Activated CD4-positive, alpha-beta T cell treated with anti-CD3 and anti-CD28 coated beads, Interleukin-2, amount 50 U/mL, for 24 hours (primary cell): Measurements from ENCODE around the gene CHN2.

Experiments
- DNase-seq, 2 donors: peaks; one replicate each; pipeline ENCODE4 v3.0.0-alpha.2; 2020; ENCODE audit warnings: low read depth in 1 of 2, low spot score in 1 of 2

The CHN2 gene

GRCh38 chr7:29458933-29459332 is 264.4 kb downstream of the CHN2 start:
- DNase-seq = no peak

GRCh38 chr7:29459589-29459988 is 265.0 kb downstream of the CHN2 start:
- no peak for DNase-seq

- no peak for DNase-seq
Observed at GRCh38 chr7:29461996-29462395, 267.4 kb downstream of the CHN2 start.

GRCh38 chr7:29463504-29464158 is 269.1 kb downstream of the CHN2 start:
- no peak for DNase-seq

- no peak for DNase-seq
Observed at GRCh38 chr7:29464753-29465152, 270.2 kb downstream of the CHN2 start.

DNA sequence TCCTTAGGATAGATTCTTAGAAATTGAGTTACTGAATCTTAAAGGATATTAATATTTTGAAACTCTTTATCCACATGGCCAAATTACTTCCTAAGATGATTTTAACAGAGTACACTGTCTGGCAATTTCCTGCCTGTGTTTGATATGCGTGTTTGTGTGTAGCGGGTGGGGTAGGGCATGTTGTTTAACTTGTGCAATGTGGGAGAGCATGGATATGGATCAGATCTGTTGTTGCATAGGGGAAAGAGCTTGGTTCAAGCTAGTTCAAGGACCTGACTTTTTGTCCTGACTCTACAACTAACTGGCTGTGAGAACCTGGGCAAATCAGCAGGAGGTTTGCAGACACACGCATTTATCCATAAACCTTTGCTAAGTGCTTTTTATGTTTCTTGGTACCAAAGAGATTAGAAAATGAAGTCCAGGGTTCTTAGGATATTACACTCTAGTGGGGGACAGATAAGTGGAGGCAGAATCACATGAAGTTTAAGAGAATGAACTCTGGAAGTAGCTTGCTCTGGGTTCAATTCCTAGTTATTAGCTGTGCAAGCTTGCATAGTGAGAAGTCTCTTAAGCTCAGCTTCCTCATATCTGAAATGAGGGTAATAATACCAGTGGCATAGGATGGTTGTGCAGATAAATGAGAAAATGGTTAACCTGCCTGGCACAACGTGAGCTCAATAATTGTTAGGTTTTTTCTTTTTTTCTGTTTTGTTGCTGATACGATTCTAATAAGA is 272.8 kb downstream of the CHN2 start:
- no peak for DNase-seq

DNA sequence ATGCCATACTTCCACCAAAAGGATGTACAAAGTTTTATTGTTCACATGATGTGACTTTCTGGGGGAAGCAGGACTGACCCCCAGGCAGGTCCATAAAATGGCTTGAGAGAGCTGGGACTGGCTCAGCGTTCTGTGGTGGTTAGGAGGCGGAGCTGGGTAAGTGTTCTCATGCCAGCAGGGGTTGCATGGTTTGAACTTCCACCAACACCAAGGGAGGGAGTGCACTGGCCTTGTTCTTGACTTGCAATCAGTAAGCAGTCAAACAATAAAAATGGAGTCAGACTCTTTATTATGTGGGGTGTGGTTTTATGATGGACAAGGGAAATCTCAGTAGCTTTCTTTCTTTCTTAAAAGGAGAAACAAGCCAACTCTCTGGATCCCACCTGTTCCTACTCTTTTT is 273.6 kb downstream of the CHN2 start:
- no peak for DNase-seq

DNA sequence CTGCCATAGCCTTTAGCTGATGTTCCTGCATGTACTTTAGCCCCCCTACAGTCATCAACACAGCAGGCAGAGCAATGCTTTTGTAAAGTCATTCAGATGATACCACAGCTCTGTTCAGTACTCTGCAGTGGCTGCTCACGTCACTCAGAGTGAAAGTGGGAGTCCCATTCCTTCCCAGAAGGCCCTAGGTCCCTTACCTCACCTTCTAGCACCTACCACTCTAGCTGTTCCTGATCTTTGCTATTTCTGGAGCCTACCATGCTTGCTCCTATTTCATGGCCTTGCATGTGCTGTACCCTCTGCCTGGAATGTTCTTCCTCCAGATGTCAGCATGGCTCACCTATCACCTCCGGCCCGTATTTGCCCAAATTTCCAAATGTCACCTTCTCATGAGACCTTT is 274.7 kb downstream of the CHN2 start:
- DNase-seq = no peak

DNA sequence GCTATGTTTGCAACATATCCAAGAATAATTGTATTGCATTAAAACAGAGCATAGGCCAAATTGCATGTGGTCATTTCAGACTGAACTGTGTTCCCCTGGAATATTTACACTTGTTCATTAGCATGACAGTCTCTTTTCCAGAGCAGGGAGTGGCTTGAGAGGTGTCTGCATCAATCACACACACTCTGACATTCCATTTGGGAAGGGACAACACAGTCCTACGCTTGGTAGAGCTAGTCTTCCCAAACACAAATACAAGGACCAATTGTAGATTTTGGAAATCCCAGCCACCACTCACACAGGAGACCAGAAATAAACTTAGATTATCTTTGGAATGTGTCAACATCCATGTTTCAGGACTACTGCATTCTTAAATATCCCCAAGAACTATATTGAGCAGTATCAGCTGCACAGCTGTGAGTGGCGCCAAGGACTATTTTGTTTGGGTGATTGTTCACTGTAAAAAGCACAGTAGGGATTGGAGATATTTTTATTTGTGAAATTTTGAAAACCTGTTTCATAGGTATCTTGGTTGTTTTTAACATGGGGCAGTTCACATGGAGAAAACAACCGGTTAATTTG is 275.5 kb downstream of the CHN2 start:
- DNase-seq = no peak

GRCh38 chr7:29471444-29472138 is 277.0 kb downstream of the CHN2 start:
- no peak for DNase-seq

DNA sequence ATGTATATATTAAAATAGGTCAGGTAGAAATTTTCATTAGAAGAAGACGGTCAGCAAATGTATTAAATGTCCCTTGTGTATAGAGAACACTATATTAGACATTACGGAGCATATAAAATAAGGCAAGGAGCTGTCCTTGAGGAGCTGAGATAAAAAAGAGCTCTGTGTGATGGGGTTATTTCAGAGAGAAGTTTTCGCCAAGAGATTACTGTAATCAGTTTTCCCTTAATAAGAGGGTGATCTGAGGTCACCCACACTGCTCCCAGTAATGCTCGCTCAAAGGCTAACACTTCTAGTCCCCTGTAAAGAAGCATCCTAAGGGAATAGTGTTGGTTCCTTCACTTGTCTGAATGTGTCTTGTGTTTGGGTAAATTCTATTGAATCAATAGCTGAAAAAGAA is 282.3 kb downstream of the CHN2 start:
- DNase-seq = no peak

DNA sequence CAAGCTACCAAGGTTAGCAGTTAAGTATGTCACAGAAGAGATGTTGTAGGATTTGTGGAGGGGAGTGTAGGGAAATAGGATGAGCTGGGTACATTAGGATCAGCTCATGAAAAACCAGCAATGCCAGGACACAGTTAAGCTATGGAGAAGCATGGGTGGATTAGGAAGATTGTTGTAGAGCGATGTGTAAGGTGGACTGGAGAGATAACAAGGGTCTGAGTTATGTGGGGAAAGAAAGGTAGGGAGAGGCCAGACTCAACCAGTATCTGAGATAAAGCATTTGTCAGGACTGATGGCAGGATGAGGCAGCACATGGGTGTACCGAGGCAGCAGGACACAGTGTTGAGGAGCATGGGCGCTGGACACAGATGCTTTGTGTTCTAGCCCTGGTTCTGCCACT is 283.7 kb downstream of the CHN2 start:
- DNase-seq = no peak

DNA sequence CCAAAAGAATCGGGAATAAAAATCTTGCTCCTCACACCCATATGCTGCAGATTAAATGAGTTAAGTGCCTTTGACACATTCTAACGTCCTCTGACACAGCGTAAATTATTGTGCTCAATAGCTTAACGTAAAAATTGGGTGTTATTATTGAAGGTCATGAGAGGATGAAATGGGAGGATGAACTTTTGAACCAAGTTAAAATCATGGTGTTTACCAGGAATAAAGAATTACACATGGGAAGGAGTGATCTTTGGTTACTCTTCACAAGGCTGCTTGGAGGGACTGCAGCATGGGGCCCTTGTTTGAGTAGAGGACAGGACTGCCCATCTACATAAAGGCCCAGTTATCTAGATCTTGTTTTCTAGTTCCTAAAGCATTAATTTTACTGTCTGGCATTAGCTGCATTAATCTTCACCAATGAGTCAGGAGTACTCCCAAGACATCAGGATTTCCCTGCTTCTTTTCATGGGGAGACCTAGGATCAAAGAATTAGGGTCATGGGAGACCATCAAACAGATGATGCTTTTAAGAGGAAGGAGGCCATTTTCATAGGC is 284.2 kb downstream of the CHN2 start:
- no peak for DNase-seq

DNA sequence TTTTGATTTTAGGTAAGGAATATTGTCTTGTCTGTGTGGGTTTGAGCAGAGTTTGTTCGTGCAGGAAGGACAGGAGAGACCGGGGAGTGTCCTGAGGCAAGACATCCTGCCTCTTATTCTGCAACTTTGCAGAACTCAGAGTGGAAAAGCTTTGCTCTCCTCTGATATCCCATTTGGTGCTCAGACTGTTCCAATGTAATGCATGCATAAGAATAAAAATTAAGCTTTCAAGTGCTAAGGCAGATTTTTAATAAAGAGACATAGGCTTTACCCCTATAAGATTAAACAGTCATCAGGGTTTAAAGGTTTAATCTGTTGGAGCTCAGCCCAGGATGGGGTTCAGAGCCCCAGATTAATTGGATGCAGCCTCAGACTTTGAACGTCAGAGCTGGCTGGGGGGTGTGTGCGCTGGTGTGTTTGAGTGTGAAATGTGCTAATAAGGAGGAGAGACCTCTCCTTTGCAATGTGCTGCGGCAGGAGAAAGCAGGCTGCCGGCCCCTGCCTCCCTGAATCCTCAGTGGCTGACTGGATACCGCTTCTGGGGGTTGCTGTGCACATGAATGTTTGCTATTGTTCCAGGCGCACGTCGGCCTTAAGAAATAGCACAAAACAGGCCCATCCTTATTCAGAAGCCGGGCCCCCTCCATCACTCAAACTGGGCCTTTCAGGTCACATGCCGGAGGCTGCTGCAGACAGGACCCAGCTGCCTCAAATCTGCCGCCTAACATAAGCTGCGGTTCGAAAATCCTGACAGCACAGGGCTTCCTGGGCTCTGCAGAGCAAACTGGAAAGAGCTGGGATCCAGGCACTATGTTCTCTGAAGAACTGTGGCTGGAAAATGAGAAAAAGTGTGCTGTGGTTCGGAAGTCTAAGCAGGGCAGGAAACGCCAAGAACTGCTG is 285.0 kb downstream of the CHN2 start:
- no peak for DNase-seq

DNA sequence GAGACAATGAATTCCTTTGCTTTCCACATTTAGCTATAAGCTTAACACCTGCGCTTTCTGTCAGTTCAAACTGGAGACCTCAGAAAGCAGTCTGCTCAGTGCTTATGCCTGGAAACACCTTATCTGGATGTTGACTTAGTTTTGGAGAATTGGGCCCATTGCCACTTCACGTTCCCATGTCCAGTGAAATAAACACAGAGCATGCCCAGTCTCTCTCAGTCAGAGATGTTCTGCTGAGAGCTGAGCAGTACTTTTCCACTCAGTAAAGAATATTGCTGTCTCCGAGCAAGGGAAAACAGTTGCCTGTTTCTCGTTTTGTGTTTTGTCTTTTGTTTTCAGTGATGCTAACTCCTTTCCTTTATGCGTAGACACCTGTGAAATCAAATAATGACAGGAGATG is 285.9 kb downstream of the CHN2 start:
- DNase-seq = no peak

- DNase-seq = no peak
Observed at GRCh38 chr7:29480934-29481651, 286.5 kb downstream of the CHN2 start.

GRCh38 chr7:29482056-29482455 is 287.5 kb downstream of the CHN2 start:
- no peak for DNase-seq

GRCh38 chr7:29483219-29484104 is 288.9 kb downstream of the CHN2 start:
- no peak for DNase-seq

DNA sequence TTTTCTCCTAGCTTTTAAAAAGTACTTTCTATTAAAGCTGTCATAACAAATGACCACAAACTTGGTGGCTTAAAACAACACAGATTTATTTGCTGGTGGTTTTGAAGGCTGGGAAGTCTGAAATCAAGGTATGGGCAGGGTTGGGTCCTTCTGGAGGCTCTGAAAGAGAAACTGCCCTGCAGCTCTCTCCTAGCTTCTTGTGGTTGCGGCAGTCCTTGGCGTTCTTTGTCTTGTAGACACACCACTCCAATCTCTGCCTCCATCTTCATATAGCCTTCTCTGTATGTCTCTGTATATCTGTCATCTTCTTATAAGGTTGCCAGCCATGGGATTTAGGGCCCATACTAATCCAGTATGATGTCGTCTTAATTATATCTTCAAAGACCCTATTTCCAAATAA is 289.7 kb downstream of the CHN2 start:
- DNase-seq = no peak
